ENCODE data around the gene POLG. TPM values are rescaled to one million over a fixed set of nuclear protein-coding genes. Genes with fewer than 3 reads are reported as not detected.
"Not testable (repeated sequence)": the region's sequence is repeated elsewhere in the genome, so short reads cannot be mapped to it uniquely, and the experiment has no call there.

The POLG gene
- total and polyA plus RNA-seq, 2 of the 13 experiments (the other 11 are each of a cell fraction or from before 2014, with no cell fraction given): 26.6 to 35.5 TPM

- FAIRE-seq (no peak), DNase-seq (ENCODE audit: low spot score) (no peak), ATAC-seq (no peak)
- Histone ChIP-seq H3K27ac (ENCODE audit: extremely low read length, insufficient read depth, low read length) (no peak overlapping the region), H3K9ac (ENCODE audit: insufficient read depth, low read depth, low read length) (no peak overlapping the region), H2AFZ (ENCODE audit: low read length) (no peak overlapping the region), H3K4me2 (ENCODE audit: low read depth, low read length) (no peak overlapping the region), H3K4me3 (replicated peaks in 1 of 3; ENCODE audit: insufficient read depth in 1 of 3, low read depth in 2 of 3, low read length in 3 of 3) (no peak overlapping the region), H3K27me3 (ENCODE audit: control insufficient read depth in 1 of 2, insufficient read depth in 2 of 2, low read length in 2 of 2) (no peaks in the 10 kb centered on the region), H3K4me1 (ENCODE audit: insufficient read depth, low read length) (no peaks in the 10 kb centered on the region), H3K79me2 (ENCODE audit: insufficient read depth, low read length) (no peaks in the 10 kb centered on the region), H3K36me3 (replicated peaks in 1 of 2; ENCODE audit: control insufficient read depth in 1 of 2, insufficient read depth in 2 of 2, low read length in 2 of 2) (peaks cover 1 to 38% of the 10 kb centered on the region in 2 experiments; a peak in 2 of 5 replicates), H4K20me1 (ENCODE audit: insufficient read depth, low read length) (no peaks in the 10 kb centered on the region), H3K9me3 (ENCODE audit: low read length) (no peaks in the 10 kb centered on the region)
- intact Hi-C loops (cut with micrococcal nuclease; ENCODE audit: unreplicated experiment): no loop called here
- POLR2A ChIA-PET: no interaction called here
- 100% methylated on average over 1 of the region's 1 CpG for WGBS (ENCODE audit: low lambda C conversion rate)
- BruUV-seq (replicated peaks): no TSS peak
- no peak for TF ChIP-seq ZUFSP (CRISPR knock-in tag; IDR thresholded peaks at IDR 0.05; ENCODE audit: borderline replicate concordance)
- no peak for TF ChIP-seq SALL1 (CRISPR knock-in tag; IDR thresholded peaks at IDR 0.05)
- no peak for TF ChIP-seq ZNF451 (CRISPR knock-in tag; IDR thresholded peaks at IDR 0.05)
- TF ChIP-seq ZNF12 (CRISPR knock-in tag; IDR thresholded peaks at IDR 0.05): no peak
- TF ChIP-seq HNRNPH1 (optimal IDR thresholded peaks at IDR 0.05; ENCODE audit: low read depth, low read length): no peak
- no peak for TF ChIP-seq CHD4 (IDR thresholded peaks at IDR 0.05; ENCODE audit: borderline replicate concordance, low read length)
- TF ChIP-seq RFXAP (CRISPR knock-in tag; IDR thresholded peaks at IDR 0.05; ENCODE audit: borderline replicate concordance): no peak
- TF ChIP-seq ZNF570 (CRISPR knock-in tag; IDR thresholded peaks at IDR 0.05; ENCODE audit: borderline replicate concordance): no peak
- TF ChIP-seq FOXP1 (IDR thresholded peaks at IDR 0.05): no peak
- TF ChIP-seq FOXP1 (CRISPR knock-in tag; IDR thresholded peaks at IDR 0.05): no peak
- no peak for TF ChIP-seq REPIN1 (CRISPR knock-in tag; IDR thresholded peaks at IDR 0.05; ENCODE audit: borderline replicate concordance, low read depth)
- TF ChIP-seq ZNF552 (CRISPR knock-in tag; IDR thresholded peaks at IDR 0.05; ENCODE audit: borderline replicate concordance): no peak
- no peak for TF ChIP-seq ZNF350 (CRISPR knock-in tag; IDR thresholded peaks at IDR 0.05; ENCODE audit: borderline replicate concordance, low read depth)
- no peak for TF ChIP-seq ZNF512B (CRISPR knock-in tag; IDR thresholded peaks at IDR 0.05; ENCODE audit: borderline replicate concordance)
- TF ChIP-seq FOXM1 (CRISPR knock-in tag; IDR thresholded peaks at IDR 0.05): no peak
- no peak for TF ChIP-seq ZNF20 (CRISPR knock-in tag; IDR thresholded peaks at IDR 0.05)
- TF ChIP-seq HMG20B (CRISPR knock-in tag; conservative IDR thresholded peaks at IDR 0.05): no peak
- in situ Hi-C loops (cut with HindIII; ENCODE audit: extremely low pct_ligation_motif_present, low pct_unique_long_range_greater_than_20kb): no loop called here
- CTCF ChIA-PET (ENCODE audit: low intra/inter-chr PET ratio, low total read pairs): no interaction called here
Observed at GRCh38 chr15:89278307-89278706, 56.3 kb downstream of the POLG start.

GRCh38 chr15:89277281-89277680 lies 57.3 kb downstream of the POLG start:
- POLR2A ChIA-PET: interaction anchor here (0.7 kb wide), 1 partner anchor 145 kb away, joined by 3 read pairs; no protein-coding TSS in a partner anchor
- CTCF ChIA-PET (ENCODE audit: low intra/inter-chr PET ratio, low total read pairs): not testable (repeated sequence)

More at GRCh38 chr15:89277281-89277680, 57.3 kb downstream of the POLG start:
- H2AFZ ChIP-seq (ENCODE audit: low read length); ATAC-seq; H3K9ac ChIP-seq (ENCODE audit: insufficient read depth, low read depth, low read length); FAIRE-seq; in situ Hi-C loops (cut with HindIII; ENCODE audit: extremely low pct_ligation_motif_present, low pct_unique_long_range_greater_than_20kb); H3K4me3 ChIP-seq (replicated peaks in 1 of 3; ENCODE audit: insufficient read depth in 1 of 3, low read depth in 2 of 3, low read length in 3 of 3); H4K20me1 ChIP-seq (ENCODE audit: insufficient read depth, low read length); BruUV-seq (replicated peaks); H3K27me3 ChIP-seq (ENCODE audit: control insufficient read depth in 1 of 2, insufficient read depth in 2 of 2, low read length in 2 of 2); DNase-seq (ENCODE audit: low spot score); intact Hi-C loops (cut with micrococcal nuclease; ENCODE audit: unreplicated experiment); H3K4me1 ChIP-seq (ENCODE audit: insufficient read depth, low read length); H3K27ac ChIP-seq (ENCODE audit: extremely low read length, insufficient read depth, low read length); H3K4me2 ChIP-seq (ENCODE audit: low read depth, low read length); H3K9me3 ChIP-seq (ENCODE audit: low read length); H3K79me2 ChIP-seq (ENCODE audit: insufficient read depth, low read length): not testable (repeated sequence)
- 97% methylated on average over 4 of the region's 4 CpGs for WGBS (ENCODE audit: low lambda C conversion rate)
- peaks cover 1 to 34% of the 10 kb centered on the region in 2 experiments; a peak in 2 of 5 replicates for H3K36me3 ChIP-seq (replicated peaks in 1 of 2; ENCODE audit: control insufficient read depth in 1 of 2, insufficient read depth in 2 of 2, low read length in 2 of 2)

Data from HepG2 (cell line).